ENCODE results near the gene SV2B. TPM values are rescaled to one million over a fixed set of nuclear protein-coding genes. Genes with fewer than 3 reads are reported as not detected.

SV2B gene
- total and polyA plus RNA-seq, 2 donors (not counting 3 experiments of a cell fraction or from before 2014, with no cell fraction given): not detected

DNA sequence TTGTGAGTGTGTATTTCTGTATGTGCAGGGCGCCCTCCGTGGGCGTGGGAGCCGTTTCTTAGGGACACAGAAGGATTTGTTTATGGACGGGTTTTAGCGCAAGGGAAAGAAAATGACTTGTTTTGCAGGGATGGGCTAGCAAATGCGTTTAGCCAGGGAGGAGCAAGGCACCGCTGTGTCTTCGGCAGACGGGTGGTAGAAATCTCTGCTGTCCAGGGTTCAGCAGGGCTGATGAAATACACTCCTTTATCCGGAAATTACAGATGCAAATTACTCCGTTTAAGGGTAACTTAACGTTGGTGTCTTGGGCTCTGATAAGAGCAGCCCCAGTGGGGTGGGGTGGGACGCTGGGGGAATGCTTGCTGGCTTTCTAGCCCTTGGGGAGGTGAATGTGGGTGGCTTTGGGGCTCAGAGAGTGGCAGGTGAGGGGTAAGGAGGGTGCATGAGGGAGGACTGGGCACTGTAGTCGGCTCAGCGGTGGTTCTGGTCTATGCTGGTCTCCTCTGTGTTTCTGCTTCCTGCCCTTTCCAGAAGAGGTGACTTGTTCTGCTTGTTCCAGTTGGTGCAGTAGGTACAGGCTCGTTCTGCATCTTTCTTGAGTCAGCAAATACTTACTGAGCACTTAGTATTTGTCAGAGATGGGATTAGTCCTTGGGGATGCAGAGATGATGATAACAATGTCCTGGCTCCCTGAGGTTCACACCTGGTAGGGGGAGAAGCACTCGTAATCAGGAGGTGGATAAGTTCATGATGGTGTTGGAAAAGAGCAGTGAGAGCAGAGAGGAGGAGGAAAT is 954 bp downstream of the SV2B start:
- H3K27ac ChIP-seq (ENCODE audit: insufficient read depth, low read depth, low read length): no peak overlapping the region
- TF ChIP-seq EZH2 (IDR thresholded peaks at IDR 0.05; ENCODE audit: borderline replicate concordance, low read depth, low read length, severe bottlenecking): peak; percentile 5
- no peak for TF ChIP-seq MAX (IDR thresholded peaks at IDR 0.05; ENCODE audit: insufficient read depth, insufficient read length)
- CTCF ChIA-PET: no interaction called here
- peaks cover 26 to 32% of the 10 kb centered on the region in 2 experiments for H3K27me3 ChIP-seq (ENCODE audit: control insufficient read depth in 2 of 2, insufficient read depth in 2 of 2, low read length in 2 of 2)
- BruUV-seq (replicated peaks): no TSS peak
- intact Hi-C loops (cut with micrococcal nuclease): no loop called here
- no peaks in the 10 kb centered on the region for H4K20me1 ChIP-seq (replicated peaks; ENCODE audit: control insufficient read depth, extremely low read depth, insufficient read depth, low read length)
- no peak overlapping the region for H3K9ac ChIP-seq (replicated peaks; ENCODE audit: extremely low read depth, insufficient read depth, low read length)
- H3K36me3 ChIP-seq (ENCODE audit: control insufficient read depth in 2 of 2, extremely low read depth in 1 of 2, insufficient read depth in 2 of 2, low read length in 2 of 2): no peaks in the 10 kb centered on the region
- H3K4me1 ChIP-seq (ENCODE audit: control insufficient read depth, extremely low read depth, insufficient read depth, low read length): no peaks in the 10 kb centered on the region
- POLR2A ChIA-PET: no interaction called here
- FAIRE-seq: no peak
- no peak for DNase-seq (ENCODE audit: low read depth, low spot score)
- no peaks in the 10 kb centered on the region for H3K9me3 ChIP-seq (replicated peaks; ENCODE audit: control insufficient read depth, insufficient read depth, low read length)
- peak overlapping the region in 2 of 3 experiments; percentile 18 to 28 for H3K4me3 ChIP-seq (replicated peaks in 1 of 3; ENCODE audit: insufficient read depth in 1 of 3, low read depth in 1 of 3, low read length in 3 of 3)
- no peaks in the 10 kb centered on the region for H3K9me1 ChIP-seq (replicated peaks; ENCODE audit: control insufficient read depth, extremely low read depth, insufficient read depth, low read length)
- peak overlapping the region; percentile 58 for H3K4me2 ChIP-seq (ENCODE audit: insufficient read depth, low read length)
- dilution Hi-C loops (cut with MboI; ENCODE audit: extremely low pct_ligation_motif_present, low sequenced_read_pairs): no loop called here
- H2AFZ ChIP-seq (ENCODE audit: low read depth, low read length): no peak overlapping the region
- H3K79me2 ChIP-seq (ENCODE audit: control insufficient read depth, insufficient read depth, low read length): no peaks in the 10 kb centered on the region

GRCh38 chr15:91101608-91101920 is 1.5 kb downstream of the SV2B start:
- POLR2A ChIA-PET: no interaction called here
- DNase-seq (ENCODE audit: low read depth, low spot score): no peak
- FAIRE-seq: no peak
- peaks cover 26 to 32% of the 10 kb centered on the region in 2 experiments for H3K27me3 ChIP-seq (ENCODE audit: control insufficient read depth in 2 of 2, insufficient read depth in 2 of 2, low read length in 2 of 2)
- no peaks in the 10 kb centered on the region for H3K36me3 ChIP-seq (ENCODE audit: control insufficient read depth in 2 of 2, extremely low read depth in 1 of 2, insufficient read depth in 2 of 2, low read length in 2 of 2)
- CTCF ChIA-PET: interaction anchor here (1.0 kb wide), 1 partner anchor 18 kb away, joined by 3 read pairs; no protein-coding TSS in a partner anchor
- no peak overlapping the region for H3K4me2 ChIP-seq (ENCODE audit: insufficient read depth, low read length)
- H3K9ac ChIP-seq (replicated peaks; ENCODE audit: extremely low read depth, insufficient read depth, low read length): no peak overlapping the region
- no peaks in the 10 kb centered on the region for H3K4me1 ChIP-seq (ENCODE audit: control insufficient read depth, extremely low read depth, insufficient read depth, low read length)
- H3K9me1 ChIP-seq (replicated peaks; ENCODE audit: control insufficient read depth, extremely low read depth, insufficient read depth, low read length): no peaks in the 10 kb centered on the region
- BruUV-seq (replicated peaks): no TSS peak
- H3K79me2 ChIP-seq (ENCODE audit: control insufficient read depth, insufficient read depth, low read length): no peaks in the 10 kb centered on the region
- no peak overlapping the region for H3K27ac ChIP-seq (ENCODE audit: insufficient read depth, low read depth, low read length)
- H3K9me3 ChIP-seq (replicated peaks; ENCODE audit: control insufficient read depth, insufficient read depth, low read length): no peaks in the 10 kb centered on the region
- TF ChIP-seq POLR2AphosphoS5 (IDR thresholded peaks at IDR 0.05; ENCODE audit: insufficient read depth, low read depth, low read length) (no peak), FOS (IDR thresholded peaks at IDR 0.05; ENCODE audit: borderline replicate concordance, insufficient read depth, low read length) (no peak), POLR2A (IDR thresholded peaks at IDR 0.05; ENCODE audit: low read depth, low read length) (no peak), EZH2 (IDR thresholded peaks at IDR 0.05; ENCODE audit: borderline replicate concordance, low read depth, low read length, severe bottlenecking) (no peak), GATA2 (IDR thresholded peaks at IDR 0.05; ENCODE audit: insufficient read depth, insufficient read length, low read depth, low read length) (no peak), MAX (IDR thresholded peaks at IDR 0.05; ENCODE audit: insufficient read depth, insufficient read length) (no peak), JUN (IDR thresholded peaks at IDR 0.05; ENCODE audit: borderline replicate concordance, insufficient read depth, insufficient read length, low read depth) (no peak), MYC (IDR thresholded peaks at IDR 0.05; ENCODE audit: low read depth, low read length) (no peak)
- TF ChIP-seq, protein P1, sequence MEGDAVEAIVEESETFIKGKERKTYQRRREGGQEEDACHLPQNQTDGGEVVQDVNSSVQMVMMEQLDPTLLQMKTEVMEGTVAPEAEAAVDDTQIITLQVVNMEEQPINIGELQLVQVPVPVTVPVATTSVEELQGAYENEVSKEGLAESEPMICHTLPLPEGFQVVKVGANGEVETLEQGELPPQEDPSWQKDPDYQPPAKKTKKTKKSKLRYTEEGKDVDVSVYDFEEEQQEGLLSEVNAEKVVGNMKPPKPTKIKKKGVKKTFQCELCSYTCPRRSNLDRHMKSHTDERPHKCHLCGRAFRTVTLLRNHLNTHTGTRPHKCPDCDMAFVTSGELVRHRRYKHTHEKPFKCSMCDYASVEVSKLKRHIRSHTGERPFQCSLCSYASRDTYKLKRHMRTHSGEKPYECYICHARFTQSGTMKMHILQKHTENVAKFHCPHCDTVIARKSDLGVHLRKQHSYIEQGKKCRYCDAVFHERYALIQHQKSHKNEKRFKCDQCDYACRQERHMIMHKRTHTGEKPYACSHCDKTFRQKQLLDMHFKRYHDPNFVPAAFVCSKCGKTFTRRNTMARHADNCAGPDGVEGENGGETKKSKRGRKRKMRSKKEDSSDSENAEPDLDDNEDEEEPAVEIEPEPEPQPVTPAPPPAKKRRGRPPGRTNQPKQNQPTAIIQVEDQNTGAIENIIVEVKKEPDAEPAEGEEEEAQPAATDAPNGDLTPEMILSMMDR (IDR thresholded peaks at IDR 0.05; ENCODE audit: extremely low read depth in 1 of 2, insufficient read depth in 1 of 2, low read depth in 1 of 2, low read length in 2 of 2): no peak
- dilution Hi-C loops (cut with MboI; ENCODE audit: extremely low pct_ligation_motif_present, low sequenced_read_pairs): no loop called here
- H2AFZ ChIP-seq (ENCODE audit: low read depth, low read length): no peak overlapping the region
- H4K20me1 ChIP-seq (replicated peaks; ENCODE audit: control insufficient read depth, extremely low read depth, insufficient read depth, low read length): no peaks in the 10 kb centered on the region
- no peak overlapping the region for H3K4me3 ChIP-seq (replicated peaks in 1 of 3; ENCODE audit: insufficient read depth in 1 of 3, low read depth in 1 of 3, low read length in 3 of 3)
- intact Hi-C loops (cut with micrococcal nuclease): no loop called here
